ENCODE measurements around the gene NR5A2.
"Not testable (repeated sequence)": the region's sequence is repeated elsewhere in the genome, so short reads cannot be mapped to it uniquely, and the experiment has no call there.

The NR5A2 gene

GRCh38 chr1:200182701-200183100 lies 155.2 kb downstream of the NR5A2 start:
- H3K4me2 ChIP-seq, result no peak overlapping the region
- no peak overlapping the region for H2AFZ ChIP-seq (ENCODE audit: low read depth)
- peaks cover 29% of the 10 kb centered on the region for H3K4me1 ChIP-seq (ENCODE audit: low read depth, poor library complexity, severe bottlenecking)
- no peaks in the 10 kb centered on the region for H3K79me2 ChIP-seq (ENCODE audit: insufficient read depth, low read depth)
- TF ChIP-seq, protein P1, sequence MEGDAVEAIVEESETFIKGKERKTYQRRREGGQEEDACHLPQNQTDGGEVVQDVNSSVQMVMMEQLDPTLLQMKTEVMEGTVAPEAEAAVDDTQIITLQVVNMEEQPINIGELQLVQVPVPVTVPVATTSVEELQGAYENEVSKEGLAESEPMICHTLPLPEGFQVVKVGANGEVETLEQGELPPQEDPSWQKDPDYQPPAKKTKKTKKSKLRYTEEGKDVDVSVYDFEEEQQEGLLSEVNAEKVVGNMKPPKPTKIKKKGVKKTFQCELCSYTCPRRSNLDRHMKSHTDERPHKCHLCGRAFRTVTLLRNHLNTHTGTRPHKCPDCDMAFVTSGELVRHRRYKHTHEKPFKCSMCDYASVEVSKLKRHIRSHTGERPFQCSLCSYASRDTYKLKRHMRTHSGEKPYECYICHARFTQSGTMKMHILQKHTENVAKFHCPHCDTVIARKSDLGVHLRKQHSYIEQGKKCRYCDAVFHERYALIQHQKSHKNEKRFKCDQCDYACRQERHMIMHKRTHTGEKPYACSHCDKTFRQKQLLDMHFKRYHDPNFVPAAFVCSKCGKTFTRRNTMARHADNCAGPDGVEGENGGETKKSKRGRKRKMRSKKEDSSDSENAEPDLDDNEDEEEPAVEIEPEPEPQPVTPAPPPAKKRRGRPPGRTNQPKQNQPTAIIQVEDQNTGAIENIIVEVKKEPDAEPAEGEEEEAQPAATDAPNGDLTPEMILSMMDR (conservative IDR thresholded peaks at IDR 0.05; ENCODE audit: low read depth, low read length), result no peak
- H3K27me3 ChIP-seq (ENCODE audit: insufficient read depth, low read depth), result no peaks in the 10 kb centered on the region
- H3K27ac ChIP-seq, result no peak overlapping the region
- no peaks in the 10 kb centered on the region for H4K20me1 ChIP-seq (ENCODE audit: insufficient read depth)
- no peak overlapping the region for H3K4me3 ChIP-seq (IDR thresholded peaks at IDR 0.05; ENCODE audit: insufficient read depth, low read depth, low read length)
- H3K36me3 ChIP-seq (ENCODE audit: insufficient read depth), result no peaks in the 10 kb centered on the region
- H3K9ac ChIP-seq, result no peak overlapping the region

- no peaks in the 10 kb centered on the region for H4K20me1 ChIP-seq (ENCODE audit: insufficient read depth)
- H3K36me3 ChIP-seq (ENCODE audit: insufficient read depth), result no peaks in the 10 kb centered on the region
- no peaks in the 10 kb centered on the region for H3K79me2 ChIP-seq (ENCODE audit: insufficient read depth, low read depth)
- H3K27ac ChIP-seq, result no peak overlapping the region
- H3K4me2 ChIP-seq, result peak overlapping the region; percentile 33
- H3K4me1 ChIP-seq (ENCODE audit: low read depth, poor library complexity, severe bottlenecking), result peaks cover 29% of the 10 kb centered on the region
- no peaks in the 10 kb centered on the region for H3K27me3 ChIP-seq (ENCODE audit: insufficient read depth, low read depth)
- H3K9ac ChIP-seq, result no peak overlapping the region
- TF ChIP-seq, protein P1 (conservative IDR thresholded peaks at IDR 0.05; ENCODE audit: low read depth, low read length), result no peak
- no peak overlapping the region for H3K4me3 ChIP-seq (IDR thresholded peaks at IDR 0.05; ENCODE audit: insufficient read depth, low read depth, low read length)
- H2AFZ ChIP-seq (ENCODE audit: low read depth), result no peak overlapping the region; the same call in 1 of the 2 replicates
Observed at GRCh38 chr1:200183637-200184036, 156.1 kb downstream of the NR5A2 start.

DNA sequence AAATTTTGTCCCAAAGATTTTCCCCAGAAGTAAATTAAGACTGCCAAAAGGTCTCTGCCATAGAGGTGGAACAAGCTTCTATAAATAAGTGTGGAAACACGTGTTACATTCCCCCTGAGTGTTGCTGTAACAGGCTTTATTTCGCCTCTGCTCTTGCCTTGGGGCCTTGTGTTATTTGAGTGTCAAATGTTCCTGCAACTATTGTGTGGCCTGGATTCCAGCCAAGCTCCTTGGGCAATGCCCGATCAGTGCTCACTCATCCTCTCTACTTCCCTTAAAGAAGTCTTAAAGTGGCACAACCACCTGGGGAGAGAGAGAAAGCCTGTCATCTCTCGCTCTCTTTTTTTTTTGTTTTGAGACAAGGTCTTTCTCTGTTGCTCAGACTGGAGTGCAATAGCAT lies 156.7 kb downstream of the NR5A2 start:
- H3K4me1 ChIP-seq (ENCODE audit: low read depth, poor library complexity, severe bottlenecking), result peaks cover 29% of the 10 kb centered on the region
- H3K4me3 ChIP-seq (IDR thresholded peaks at IDR 0.05; ENCODE audit: insufficient read depth, low read depth, low read length), result no peak overlapping the region
- no peak overlapping the region for H3K27ac ChIP-seq
- H3K36me3 ChIP-seq (ENCODE audit: insufficient read depth), result no peaks in the 10 kb centered on the region
- H3K27me3 ChIP-seq (ENCODE audit: insufficient read depth, low read depth), result no peaks in the 10 kb centered on the region
- H3K79me2 ChIP-seq (ENCODE audit: insufficient read depth, low read depth), result no peaks in the 10 kb centered on the region
- H2AFZ ChIP-seq (ENCODE audit: low read depth), result peak overlapping the region; percentile 1; the same call in 1 of the 2 replicates
- no peak overlapping the region for H3K9ac ChIP-seq
- peak overlapping the region; percentile 33 for H3K4me2 ChIP-seq
- TF ChIP-seq, protein P1 (conservative IDR thresholded peaks at IDR 0.05; ENCODE audit: low read depth, low read length), result no peak
- no peaks in the 10 kb centered on the region for H4K20me1 ChIP-seq (ENCODE audit: insufficient read depth)

- H2AFZ ChIP-seq (ENCODE audit: low read depth); H4K20me1 ChIP-seq (ENCODE audit: insufficient read depth): not testable (repeated sequence)
- peak overlapping the region; percentile 33; the same call in 1 of the 2 replicates for H3K4me2 ChIP-seq
Observed at GRCh38 chr1:200185191-200185590, 157.7 kb downstream of the NR5A2 start.

GRCh38 chr1:200187332-200187731 lies 159.8 kb downstream of the NR5A2 start:
- not testable (repeated sequence) for H3K36me3 ChIP-seq (ENCODE audit: insufficient read depth); H3K27ac ChIP-seq; H3K27me3 ChIP-seq (ENCODE audit: insufficient read depth, low read depth); H3K9ac ChIP-seq; H4K20me1 ChIP-seq (ENCODE audit: insufficient read depth); H3K4me2 ChIP-seq; H3K4me3 ChIP-seq (IDR thresholded peaks at IDR 0.05; ENCODE audit: insufficient read depth, low read depth, low read length); H3K79me2 ChIP-seq (ENCODE audit: insufficient read depth, low read depth); H2AFZ ChIP-seq (ENCODE audit: low read depth)
- peaks cover 29% of the 10 kb centered on the region for H3K4me1 ChIP-seq (ENCODE audit: low read depth, poor library complexity, severe bottlenecking)

More at GRCh38 chr1:200185191-200185590, 157.7 kb downstream of the NR5A2 start:
- not testable (repeated sequence) for H3K27ac ChIP-seq; H3K4me3 ChIP-seq (IDR thresholded peaks at IDR 0.05; ENCODE audit: insufficient read depth, low read depth, low read length); H3K27me3 ChIP-seq (ENCODE audit: insufficient read depth, low read depth); H3K36me3 ChIP-seq (ENCODE audit: insufficient read depth); H3K9ac ChIP-seq; H3K79me2 ChIP-seq (ENCODE audit: insufficient read depth, low read depth)
- H3K4me1 ChIP-seq (ENCODE audit: low read depth, poor library complexity, severe bottlenecking), result peaks cover 29% of the 10 kb centered on the region

Measured in KMS-11 (cell line).